ENCODE results near the gene KAT2B.
A peak's percentile ranks its signal among the peaks of the same experiment; 100 is the strongest.

The KAT2B gene

GRCh38 chr3:20060974-20061685, 20.9 kb downstream of the KAT2B start:
- TF ChIP-seq CTCF (conservative IDR thresholded peaks at IDR 0.05) = no peak
- H3K27ac ChIP-seq = no peak overlapping the region

DNA sequence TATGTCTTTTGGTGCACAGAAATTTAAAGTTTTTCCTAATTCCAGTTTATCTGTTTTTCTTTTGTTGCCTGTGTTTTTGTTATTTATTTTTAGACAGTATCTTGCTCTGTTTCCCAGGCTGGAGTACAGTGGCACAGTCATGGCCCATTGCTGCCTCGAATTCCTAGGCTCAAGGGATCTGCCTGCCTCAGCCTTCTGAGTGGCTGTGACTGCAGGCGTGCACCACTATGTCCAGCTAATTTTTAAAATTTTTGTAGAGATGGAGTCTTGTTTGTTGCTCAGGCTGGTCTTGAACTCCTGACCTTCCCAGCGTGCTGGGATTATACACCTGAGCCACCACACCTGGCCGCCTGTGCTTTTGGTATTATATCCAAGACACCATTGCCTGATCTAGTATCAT, 22.8 kb downstream of the KAT2B start:
- TF ChIP-seq CTCF (conservative IDR thresholded peaks at IDR 0.05) = no peak

DNA sequence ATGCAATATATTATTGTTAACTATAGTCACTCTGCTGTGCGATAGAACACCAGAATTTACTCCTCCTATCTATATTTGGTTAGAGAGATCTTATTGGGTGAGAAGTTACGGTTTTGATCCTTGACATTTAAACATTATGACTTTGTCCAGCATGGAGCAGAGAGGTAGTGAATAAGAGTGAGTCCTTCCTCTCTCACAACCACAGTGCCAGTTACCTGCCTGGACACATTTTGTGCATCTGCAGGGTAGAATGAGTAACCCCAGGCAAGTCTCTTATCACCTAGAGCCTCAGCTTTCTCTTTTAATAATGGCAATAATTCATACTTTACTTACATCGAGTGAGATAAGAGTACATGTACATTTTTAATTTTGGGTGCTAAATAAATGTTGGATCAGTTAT, 24.1 kb downstream of the KAT2B start:
- peak overlapping the region; percentile 29; the same call in 1 of the 2 replicates for H3K27ac ChIP-seq
- TF ChIP-seq CTCF (conservative IDR thresholded peaks at IDR 0.05) = no peak

More for the DNA sequence above, 22.8 kb downstream of the KAT2B start:
- no peak overlapping the region for H3K27ac ChIP-seq

GRCh38 chr3:20064796-20065564, 24.7 kb downstream of the KAT2B start:
- no peak for TF ChIP-seq CTCF (conservative IDR thresholded peaks at IDR 0.05)
- H3K27ac ChIP-seq = peak overlapping the region; percentile 29

GRCh38 chr3:20066079-20066478, 25.8 kb downstream of the KAT2B start:
- H3K27ac ChIP-seq = no peak overlapping the region
- no peak for TF ChIP-seq CTCF (conservative IDR thresholded peaks at IDR 0.05)

DNA sequence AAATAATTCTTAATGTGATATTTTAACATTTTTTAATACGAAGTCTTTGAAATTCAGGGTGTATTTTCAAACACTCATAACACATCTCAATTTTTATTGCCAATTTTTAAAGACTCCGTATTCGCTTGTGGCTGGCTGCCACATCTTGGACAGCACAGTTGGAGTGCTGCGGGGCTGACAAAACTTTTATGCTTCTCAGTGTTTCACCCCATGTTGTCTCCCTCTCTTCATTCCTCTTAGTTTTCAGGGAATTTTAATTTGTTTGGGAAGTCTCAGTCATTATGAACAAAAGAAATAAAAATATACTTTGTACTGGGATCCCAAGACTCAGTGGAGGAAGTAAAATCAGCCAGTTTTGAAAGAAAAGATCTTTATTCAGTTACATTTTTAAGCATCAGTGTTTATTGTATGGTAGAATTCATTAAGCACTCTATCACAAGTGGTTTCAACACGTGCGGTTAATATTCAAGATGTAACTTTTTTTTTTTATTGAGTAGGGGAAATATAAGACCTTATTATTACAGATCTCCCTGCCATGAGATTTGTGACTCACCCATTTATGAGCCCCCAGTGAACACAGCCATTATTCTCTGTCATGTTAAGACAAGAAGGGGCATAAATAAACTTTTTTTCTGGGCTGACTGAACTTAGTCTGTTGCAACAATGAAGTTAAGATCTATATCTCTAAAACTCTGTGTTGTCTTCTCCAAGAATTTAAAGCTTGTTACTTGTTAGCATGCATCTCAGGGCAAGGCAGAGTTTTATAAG, 26.8 kb downstream of the KAT2B start:
- TF ChIP-seq CTCF (conservative IDR thresholded peaks at IDR 0.05) = no peak
- H3K27ac ChIP-seq = no peak overlapping the region

Data from VCaP (cell line).